ENCODE data around the gene RPRD1B.
"Not testable (repeated sequence)": the region's sequence is repeated elsewhere in the genome, so short reads cannot be mapped to it uniquely, and the experiment has no call there.

The RPRD1B gene

GRCh38 chr20:38106461-38106860, 72.9 kb downstream of the RPRD1B start:
- no peak for DNase-seq (ENCODE audit: low spot score)

GRCh38 chr20:38107386-38107785, 73.8 kb downstream of the RPRD1B start:
- not testable (repeated sequence) for DNase-seq (ENCODE audit: low spot score)

DNA sequence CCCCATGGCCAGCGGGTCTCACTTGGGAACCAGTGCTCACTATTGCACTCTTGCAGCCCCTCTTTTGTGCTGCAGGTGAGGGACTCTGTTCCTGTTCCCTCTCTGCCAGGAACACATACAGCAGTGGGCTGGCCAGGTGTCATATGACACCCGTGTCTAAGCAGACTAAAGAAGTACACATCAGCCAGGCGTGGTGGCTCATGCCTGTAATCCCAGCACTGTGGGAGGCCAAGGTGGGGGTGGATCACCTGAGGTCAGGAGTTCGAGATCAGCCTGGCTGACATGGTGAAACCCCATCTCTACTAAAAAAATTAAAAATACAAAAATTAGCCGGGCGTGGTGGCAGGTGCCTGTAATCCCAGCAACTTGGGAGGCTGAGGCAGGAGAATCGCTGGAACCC, 74.4 kb downstream of the RPRD1B start:
- not testable (repeated sequence) for DNase-seq (ENCODE audit: low spot score)

DNA sequence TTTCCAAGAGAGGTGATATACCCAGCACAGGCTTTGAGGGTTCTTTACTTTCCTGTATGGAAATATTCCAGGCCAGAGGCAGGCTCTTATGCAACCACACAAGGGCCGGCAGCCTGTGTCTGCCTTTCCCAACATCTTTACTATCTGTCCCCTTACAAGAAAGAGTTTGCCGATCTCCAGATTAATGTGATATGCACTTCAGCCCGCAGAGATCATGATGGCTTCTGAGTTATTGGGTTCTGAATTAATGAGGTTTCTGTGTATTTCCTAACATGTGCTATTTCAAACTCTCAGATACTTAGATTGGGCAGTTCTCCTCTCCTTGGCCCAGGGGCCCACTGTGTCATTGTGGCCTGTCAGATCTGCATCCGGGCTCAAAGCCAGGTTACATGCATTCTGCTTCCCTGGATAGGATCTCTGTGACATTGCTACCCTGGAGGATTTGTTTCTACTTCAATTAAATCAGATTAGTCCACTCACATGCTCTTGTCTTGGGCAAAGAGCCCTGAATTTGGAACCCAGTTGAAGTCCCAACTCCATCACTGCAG, 75.0 kb downstream of the RPRD1B start:
- no peak for DNase-seq (ENCODE audit: low spot score)

DNA sequence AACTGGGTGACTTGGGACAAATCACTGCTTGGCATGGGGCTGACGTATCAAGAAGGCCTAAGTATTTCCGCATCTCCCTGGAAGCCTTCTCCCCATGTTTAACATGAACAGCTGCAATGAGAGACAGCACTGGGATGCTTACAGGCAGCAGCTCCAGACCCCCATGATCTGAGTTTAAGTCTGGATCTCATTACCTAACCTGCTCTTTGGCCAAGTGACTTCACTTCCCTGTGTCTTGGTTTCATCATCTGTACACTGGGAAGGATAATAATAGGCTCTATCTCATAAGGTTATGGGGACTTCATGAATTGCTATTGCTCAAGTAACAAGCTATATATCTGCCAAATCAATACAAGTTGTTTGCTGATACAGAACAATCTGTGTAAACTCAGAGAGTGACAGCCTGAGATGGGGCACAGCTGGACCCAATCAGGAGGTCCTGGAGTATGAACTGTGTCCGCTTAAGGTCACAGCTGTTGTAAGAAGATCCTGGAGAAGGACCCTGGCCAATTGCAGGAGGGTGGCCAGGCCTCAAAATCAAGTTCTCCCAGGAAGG, 75.5 kb downstream of the RPRD1B start:
- DNase-seq (ENCODE audit: low spot score): no peak

GRCh38 chr20:38109591-38110524, 76.3 kb downstream of the RPRD1B start:
- no peak for DNase-seq (ENCODE audit: low spot score)

DNA sequence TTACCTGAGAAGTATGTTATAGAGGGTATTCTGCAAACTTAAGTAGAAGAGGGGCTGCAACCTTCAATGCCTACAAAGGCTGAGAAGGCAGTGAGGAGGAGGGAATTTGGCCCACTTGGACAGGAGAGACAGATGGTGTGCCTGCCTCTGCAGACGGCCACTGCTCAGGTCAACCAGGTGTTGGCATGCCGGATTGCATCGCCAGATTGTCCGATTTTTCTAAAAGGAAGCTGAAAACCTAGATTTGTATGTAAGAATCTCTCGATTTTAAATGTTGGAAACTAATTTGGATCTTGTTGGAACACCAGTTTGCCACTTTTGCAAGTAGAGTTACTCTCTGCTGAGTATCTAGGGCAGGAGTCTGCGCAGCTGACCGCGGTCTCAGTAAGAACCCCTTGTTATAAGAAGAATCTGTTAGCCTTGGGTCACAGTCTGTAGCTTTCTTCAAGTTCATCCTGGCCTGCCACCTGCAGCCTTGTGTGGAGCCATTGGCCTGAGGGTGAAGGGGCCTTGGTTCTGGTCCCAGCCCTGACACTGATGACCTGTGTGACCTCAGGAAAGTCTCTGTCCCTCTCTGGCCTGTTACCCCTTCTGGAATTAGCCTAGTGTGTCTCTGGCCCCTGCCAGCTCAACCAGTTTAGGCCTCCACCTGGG, 77.1 kb downstream of the RPRD1B start:
- DNase-seq (ENCODE audit: low spot score): no peak

DNA sequence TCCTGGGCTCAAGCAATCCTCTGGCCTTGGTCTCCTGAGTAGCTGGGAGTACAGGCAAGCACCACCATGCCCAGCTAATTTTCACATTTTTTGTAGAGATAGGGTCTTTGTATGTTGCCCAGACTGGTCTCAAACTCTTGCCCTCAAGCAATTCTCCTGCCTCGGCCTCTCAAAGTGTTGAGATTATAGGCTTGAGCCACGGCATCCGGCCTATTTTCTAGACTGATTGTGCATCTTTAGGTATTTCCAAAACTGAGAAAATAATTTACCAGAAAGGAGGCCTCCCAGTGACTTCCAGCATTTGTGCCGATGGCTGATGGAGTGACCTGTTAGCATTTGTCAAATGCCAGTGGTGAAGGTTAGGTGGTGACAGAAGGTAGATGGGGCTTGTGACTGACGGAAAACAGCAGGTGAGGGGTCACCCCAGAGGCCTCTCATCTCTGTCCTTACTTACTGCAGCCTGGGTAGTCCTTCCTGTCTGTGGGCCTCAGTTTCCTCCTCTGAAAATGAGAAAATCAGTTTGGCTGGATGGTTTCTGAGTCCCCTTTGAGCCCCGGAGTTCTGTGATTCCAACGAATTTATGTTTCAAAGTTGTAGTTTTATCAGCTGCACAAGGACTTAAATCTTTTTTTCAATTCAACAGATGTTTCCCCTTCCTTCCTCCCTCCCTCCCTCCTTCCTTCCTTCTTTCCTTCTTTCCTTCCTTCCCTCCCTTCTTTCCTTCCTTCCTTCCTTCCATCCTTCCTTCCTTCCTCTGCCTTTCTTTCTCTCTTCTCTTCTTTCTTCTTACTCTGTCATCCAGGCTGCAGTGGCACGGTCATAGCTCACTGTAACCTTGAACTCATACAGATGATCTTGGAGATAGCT, 78.1 kb downstream of the RPRD1B start:
- DNase-seq (ENCODE audit: low spot score): no peak

DNA sequence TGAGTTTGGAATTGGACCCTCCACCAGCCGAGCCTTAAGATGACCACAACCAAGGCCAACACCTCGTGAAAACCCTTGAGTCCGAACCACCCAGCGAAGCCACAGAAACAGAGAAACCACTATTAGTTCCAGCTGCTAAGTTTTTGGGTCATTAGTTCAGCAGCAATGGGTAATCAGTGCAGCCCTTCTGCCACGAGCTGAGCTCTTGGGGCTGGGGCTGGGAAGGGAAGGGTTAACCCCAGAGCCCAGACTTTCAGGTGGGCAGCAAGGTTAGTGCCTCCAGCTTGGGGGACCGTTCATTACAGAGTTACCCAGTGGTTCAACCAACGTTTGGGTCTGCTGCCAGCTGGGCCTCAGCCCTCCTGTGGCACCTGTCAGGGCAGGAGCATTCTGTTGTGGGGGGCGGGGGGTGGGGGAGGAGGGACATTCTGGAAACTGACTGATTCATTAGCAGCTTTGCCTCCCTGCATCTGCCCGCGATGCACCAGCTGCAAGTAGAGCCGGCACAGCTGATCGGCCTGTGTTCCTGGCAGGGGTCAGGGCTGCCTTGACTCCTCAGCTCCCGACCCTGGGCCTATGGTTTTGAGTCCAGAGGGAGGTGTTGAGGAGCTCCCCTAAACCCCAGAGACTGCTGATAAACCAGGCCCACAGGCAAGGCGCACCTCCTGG, 78.8 kb downstream of the RPRD1B start:
- DNase-seq (ENCODE audit: low spot score): no peak

GRCh38 chr20:38112930-38113294, 79.4 kb downstream of the RPRD1B start:
- DNase-seq (ENCODE audit: low spot score): no peak

GRCh38 chr20:38113401-38114325, 80.1 kb downstream of the RPRD1B start:
- DNase-seq (ENCODE audit: low spot score): no peak

DNA sequence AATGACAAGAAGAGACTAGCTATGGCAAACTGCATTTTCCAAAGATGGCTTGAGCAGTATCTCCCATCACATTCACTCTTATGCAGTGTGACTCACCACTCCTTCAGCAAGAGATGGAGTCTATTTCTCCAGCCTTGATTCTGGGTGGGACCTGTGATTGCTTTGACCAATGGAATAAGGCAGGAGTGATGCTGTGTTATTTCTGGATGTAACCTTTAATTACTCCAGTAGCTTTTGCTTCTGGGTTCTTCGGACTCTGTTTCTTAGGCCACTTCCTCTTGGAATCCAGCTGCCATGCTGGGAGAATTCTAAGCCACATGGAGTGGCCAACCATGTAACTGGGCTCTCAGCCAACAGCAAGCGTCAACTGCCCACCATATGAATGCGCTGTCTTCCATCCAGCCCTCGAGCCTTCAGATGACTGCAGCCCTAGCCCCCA, 80.8 kb downstream of the RPRD1B start:
- no peak for DNase-seq (ENCODE audit: low spot score)

DNA sequence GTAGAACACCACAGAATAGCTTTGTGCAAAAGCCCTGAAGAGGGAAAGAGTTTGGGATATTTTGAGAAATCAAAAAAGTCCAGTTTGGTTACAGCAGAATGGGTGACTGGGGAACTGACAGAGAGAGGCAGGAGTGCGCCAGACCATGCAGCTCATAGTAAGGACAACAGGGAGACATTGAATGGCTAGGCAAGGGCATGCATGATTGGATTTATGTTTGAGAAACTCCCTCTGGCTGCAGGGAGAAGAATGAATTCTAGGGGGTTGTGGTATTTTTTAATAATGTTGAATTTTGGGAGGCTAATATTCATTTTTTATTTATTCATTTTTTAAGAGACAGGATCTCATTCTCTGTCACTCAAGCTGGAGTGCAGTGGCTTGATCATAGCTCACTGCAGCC, 81.7 kb downstream of the RPRD1B start:
- DNase-seq (ENCODE audit: low spot score): no peak

DNA sequence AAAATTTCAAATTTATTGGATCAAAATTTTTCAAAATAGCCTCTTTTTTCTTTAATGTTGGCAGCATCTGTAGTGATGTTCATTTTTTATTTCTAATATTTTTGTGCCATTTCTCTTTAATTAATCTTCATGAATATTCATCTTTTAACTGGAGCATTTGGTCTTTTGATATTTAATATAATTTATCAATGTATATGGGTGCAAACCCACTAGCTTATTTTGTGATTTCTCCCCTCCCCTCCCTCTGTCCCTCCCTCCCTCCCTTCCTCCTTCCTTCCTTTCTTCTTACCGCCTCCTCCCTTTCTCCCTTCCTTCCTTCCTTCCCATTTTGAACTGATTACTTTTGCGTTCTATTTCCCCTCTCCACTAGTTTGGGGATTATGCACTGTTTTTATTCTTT, 82.3 kb downstream of the RPRD1B start:
- DNase-seq (ENCODE audit: low spot score): no peak

- DNase-seq (ENCODE audit: low spot score): no peak
These were observed 83.0 kb downstream of the RPRD1B start for GRCh38 chr20:38116409-38117165.

- no peak for DNase-seq (ENCODE audit: low spot score)
These were observed 83.7 kb downstream of the RPRD1B start for GRCh38 chr20:38117205-38117604.

DNA sequence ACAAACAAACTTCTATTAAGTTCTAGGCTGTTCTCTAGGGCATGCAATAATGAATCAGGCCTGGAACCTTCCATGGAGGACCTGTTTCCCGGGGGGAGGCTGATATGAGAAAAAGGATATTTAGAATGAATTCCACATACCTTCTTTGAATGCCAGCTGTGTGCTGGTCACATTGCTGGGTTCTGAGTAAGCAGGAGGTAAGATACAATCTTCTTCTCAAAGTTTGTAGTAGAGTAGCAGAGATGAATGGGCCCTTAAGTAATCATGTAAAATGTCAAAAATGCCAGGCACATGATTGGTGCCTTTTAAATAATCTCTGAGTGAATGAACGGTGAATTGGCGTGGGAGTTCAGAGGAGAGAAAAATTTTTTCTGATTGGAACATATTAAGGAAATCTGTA, 84.1 kb downstream of the RPRD1B start:
- DNase-seq (ENCODE audit: low spot score): no peak

DNA sequence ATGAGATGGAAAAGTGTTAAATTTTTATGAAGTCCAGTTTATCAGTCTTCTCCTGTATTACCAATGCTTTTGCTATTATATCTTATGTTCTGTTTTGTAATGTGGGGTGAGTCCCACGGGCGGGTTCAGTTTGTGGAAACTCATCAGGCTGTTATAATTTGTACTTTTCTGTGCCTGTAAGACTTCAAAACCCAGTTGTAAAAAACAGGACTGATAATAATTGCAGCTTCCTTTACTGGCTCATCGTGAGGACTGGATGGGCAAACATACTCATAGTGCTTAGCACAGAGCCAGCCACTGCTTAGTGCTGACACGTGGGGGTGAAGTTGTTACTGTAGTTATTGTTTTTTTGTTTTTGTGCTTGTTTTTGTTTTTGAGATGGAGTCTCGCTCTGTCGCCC, 85.9 kb downstream of the RPRD1B start:
- no peak for DNase-seq (ENCODE audit: low spot score)

DNA sequence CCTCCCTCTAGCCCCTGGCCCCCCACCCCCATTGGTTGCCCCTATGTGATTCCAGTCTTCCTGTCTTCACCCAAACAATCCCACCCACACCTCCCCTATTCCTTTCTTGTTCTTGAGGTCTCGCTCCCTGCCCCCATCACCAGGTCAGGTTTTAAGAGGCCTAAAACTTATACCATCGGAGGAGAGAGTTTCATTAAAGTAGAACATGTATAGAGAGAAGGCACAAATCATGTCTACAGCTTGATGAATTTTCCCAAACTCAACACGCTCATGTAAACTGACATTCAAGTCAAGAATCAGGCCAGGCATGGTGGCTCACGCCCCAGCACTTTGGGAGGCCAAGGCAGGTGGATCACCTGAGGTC, 87.1 kb downstream of the RPRD1B start:
- DNase-seq (ENCODE audit: low spot score): no peak

- no peak for DNase-seq (ENCODE audit: low spot score)
These were observed 88.2 kb downstream of the RPRD1B start for GRCh38 chr20:38121741-38122140.
